Trophoblast cell (in vitro differentiated cells and primary cell): Measurements from ENCODE around the gene DHX35.

Source experiments
- DNase-seq, 2 donors: peaks; one replicate each; pipeline ENCODE4 v3.0.0-alpha.2; 2016
- H2AFZ ChIP-seq: 2 replicates; pipeline ENCODE4 v1.6.1; 2013; ENCODE audit warnings: low read length, moderate library complexity, mild to moderate bottlenecking; ENCODE audit not compliant: insufficient read depth, poor library complexity
- H2AK5ac ChIP-seq: 2 replicates; pipeline ENCODE4 v1.6.1; 2013; ENCODE audit warnings: mild to moderate bottlenecking, low read length
- H2BK120ac ChIP-seq: 2 replicates; pipeline ENCODE4 v1.6.1; 2013; ENCODE audit warnings: low read length, mild to moderate bottlenecking, moderate library complexity; ENCODE audit not compliant: insufficient read depth, poor library complexity
- H2BK12ac ChIP-seq: 2 replicates; pipeline ENCODE4 v1.6.1; 2013; ENCODE audit warnings: mild to moderate bottlenecking, low read length, moderate library complexity
- H2BK5ac ChIP-seq: 2 replicates; pipeline ENCODE4 v1.6.1; 2013; ENCODE audit warnings: low read length, low read depth, moderate library complexity, mild to moderate bottlenecking; ENCODE audit not compliant: poor library complexity
- H3K14ac ChIP-seq: 2 replicates; pipeline ENCODE4 v1.6.1; 2013; ENCODE audit warnings: mild to moderate bottlenecking, low read length
- H3K18ac ChIP-seq: 2 replicates; pipeline ENCODE4 v1.6.1; 2013; ENCODE audit warnings: mild to moderate bottlenecking, low read length
- H3K23ac ChIP-seq: 2 replicates; pipeline ENCODE4 v1.6.1; 2013; ENCODE audit warnings: low read length
- H3K27ac ChIP-seq: 2 replicates; pipeline ENCODE4 v1.5.1; 2013; ENCODE audit warnings: low read depth, mild to moderate bottlenecking, inconsistent platforms, low read length, moderate library complexity
- H3K27me3 ChIP-seq: 2 replicates; pipeline ENCODE4 v1.6.1; 2013; ENCODE audit warnings: inconsistent platforms, mild to moderate bottlenecking, low read length, moderate library complexity; ENCODE audit not compliant: insufficient read depth
- H3K36me3 ChIP-seq, 2 experiments: 1 replicate in 1 of 2; 2 replicates in 1 of 2; pipeline ENCODE4 v1.6.1; 2013; ENCODE audit warnings: low read length in 2 of 2, mild to moderate bottlenecking in 2 of 2, moderate library complexity in 1 of 2; ENCODE audit not compliant: insufficient read depth in 2 of 2, control insufficient read depth in 1 of 2
- H3K4ac ChIP-seq: 2 replicates; pipeline ENCODE4 v1.6.1; 2013; ENCODE audit warnings: low read depth, mild to moderate bottlenecking, low read length, moderate library complexity
- H3K4me1 ChIP-seq, 2 experiments: 1 replicate in 1 of 2; 2 replicates in 1 of 2; pipeline ENCODE4 v1.6.1; 2013; ENCODE audit warnings: low read length in 2 of 2, mild to moderate bottlenecking in 2 of 2, moderate library complexity in 1 of 2; ENCODE audit not compliant: insufficient read depth in 2 of 2, control insufficient read depth in 1 of 2
- H3K4me2 ChIP-seq: 2 replicates; pipeline ENCODE4 v1.6.1; 2013; ENCODE audit warnings: inconsistent platforms, mild to moderate bottlenecking, low read length, moderate library complexity
- H3K4me3 ChIP-seq: 2 replicates; pipeline ENCODE4 v1.5.1; 2013; ENCODE audit warnings: mild to moderate bottlenecking, low read depth, low read length, inconsistent platforms
- H3K79me1 ChIP-seq: one replicate; pipeline ENCODE4 v1.6.1; 2013; ENCODE audit warnings: low read length
- H3K79me2 ChIP-seq: 2 replicates; pipeline ENCODE4 v1.6.1; 2013; ENCODE audit warnings: low read length, mild to moderate bottlenecking; ENCODE audit not compliant: control insufficient read depth, insufficient read depth, poor library complexity
- H3K9ac ChIP-seq: 2 replicates; pipeline ENCODE4 v1.6.1; 2013; ENCODE audit warnings: mild to moderate bottlenecking, low read length
- H3K9me3 ChIP-seq: 2 replicates; pipeline ENCODE4 v1.6.1; 2013; ENCODE audit warnings: low read depth, mild to moderate bottlenecking, control low read depth, inconsistent platforms, low read length; ENCODE audit not compliant: insufficient read depth
- H4K12ac ChIP-seq: 2 replicates; pipeline ENCODE4 v1.6.1; 2013; ENCODE audit warnings: low read depth, mild to moderate bottlenecking, low read length, moderate library complexity
- H4K8ac ChIP-seq: 2 replicates; pipeline ENCODE4 v1.6.1; 2013; ENCODE audit warnings: low read depth, mild to moderate bottlenecking, low read length, moderate library complexity
- H4K91ac ChIP-seq: one replicate; pipeline ENCODE4 v1.6.1; 2013; ENCODE audit warnings: low read depth, mild to moderate bottlenecking, low read length, moderate library complexity
- WGBS: extraction: QIAGEN DNeasy Blood & Tissue Kit; methylation state at CpG from one replicate; pipeline ENCODE4 v1.1.7; 2013; ENCODE audit warnings: missing lambda C conversion rate; ENCODE audit not compliant: insufficient read length, insufficient coverage; ENCODE audit errors: extremely low coverage; 5-methylcytosine and 5-hydroxymethylcytosine counted together

DHX35 gene

DNA sequence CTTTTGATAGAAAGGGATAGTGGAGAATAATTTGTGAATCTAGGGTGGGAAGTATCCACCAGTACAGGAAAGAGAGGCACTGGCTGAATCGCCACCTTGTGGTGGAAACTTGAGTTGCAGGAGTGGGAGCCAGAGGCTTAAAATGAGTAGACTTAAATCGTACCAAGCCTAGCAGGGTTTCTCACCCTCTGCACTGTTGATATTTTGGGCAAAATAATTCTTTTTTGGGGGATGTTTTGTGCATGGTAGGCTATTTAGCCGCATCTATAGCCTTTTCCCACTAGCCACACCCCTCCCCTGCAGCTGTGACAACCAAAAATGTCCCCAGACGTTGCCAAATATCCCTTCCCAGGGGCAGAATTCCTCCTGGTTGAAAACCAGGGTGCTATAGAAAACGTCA lies 119.1 kb downstream of the DHX35 start:
- Histone ChIP-seq H2AFZ (no peak overlapping the region), H3K18ac (no peak overlapping the region), H2BK12ac (no peak overlapping the region), H2BK120ac (no peak overlapping the region), H3K4me1 (no peaks in the 10 kb centered on the region), H3K9ac (no peak overlapping the region), H3K9me3 (no peaks in the 10 kb centered on the region), H4K12ac (no peak overlapping the region), H3K79me2 (no peaks in the 10 kb centered on the region), H4K91ac (no peak overlapping the region), H3K36me3 (no peaks in the 10 kb centered on the region), H2AK5ac (no peak overlapping the region), H3K27me3 (no peaks in the 10 kb centered on the region), H4K8ac (no peak overlapping the region), H3K79me1 (no peaks in the 10 kb centered on the region), H3K14ac (no peak overlapping the region), H3K27ac (no peak overlapping the region), H2BK5ac (no peak overlapping the region), H3K4ac (no peak overlapping the region), H3K23ac (no peak overlapping the region), H3K4me2 (no peak overlapping the region), H3K4me3 (no peak overlapping the region)
- no CpG with 5 or more reads among the region's 5 CpGs for WGBS
- DNase-seq = peak; percentile 63 to 92

- Histone ChIP-seq H4K91ac (no peak overlapping the region), H2AFZ (no peak overlapping the region), H3K27me3 (no peaks in the 10 kb centered on the region), H3K79me2 (no peaks in the 10 kb centered on the region), H2AK5ac (no peak overlapping the region), H3K23ac (no peak overlapping the region), H3K4me3 (no peak overlapping the region), H2BK12ac (no peak overlapping the region), H4K8ac (no peak overlapping the region), H3K18ac (no peak overlapping the region), H3K79me1 (no peaks in the 10 kb centered on the region), H2BK5ac (no peak overlapping the region), H3K4me2 (no peak overlapping the region), H3K9ac (no peak overlapping the region), H3K4ac (no peak overlapping the region), H3K36me3 (no peaks in the 10 kb centered on the region), H3K14ac (no peak overlapping the region), H4K12ac (no peak overlapping the region), H2BK120ac (no peak overlapping the region), H3K9me3 (no peaks in the 10 kb centered on the region), H3K27ac (no peak overlapping the region), H3K4me1 (no peaks in the 10 kb centered on the region)
- no peak for DNase-seq
- WGBS = no CpG with 5 or more reads among the region's 8 CpGs
Measured at GRCh38 chr20:39082622-39083398, 120.7 kb downstream of the DHX35 start.

DNA sequence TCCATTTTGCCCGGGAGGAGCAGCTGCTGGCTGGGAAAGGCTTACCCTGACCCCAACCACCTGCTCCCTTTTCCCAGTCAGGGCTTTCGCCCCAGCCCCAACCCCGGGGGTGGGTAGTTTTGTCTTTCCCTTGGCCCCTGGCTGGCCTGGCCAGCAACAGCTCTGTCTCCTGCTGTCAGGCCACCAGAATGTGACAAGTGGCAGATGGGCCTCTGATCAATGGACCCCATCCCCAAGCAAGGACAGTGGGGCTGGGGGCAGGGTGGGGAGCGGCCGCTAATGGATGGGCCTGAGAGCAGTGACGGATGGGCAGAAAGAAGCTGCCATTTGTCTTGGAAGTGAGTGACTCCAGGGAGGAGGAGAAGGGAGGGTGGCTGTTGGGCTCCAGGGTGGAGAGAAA lies 121.6 kb downstream of the DHX35 start:
- Histone ChIP-seq H3K4ac (no peak overlapping the region), H2BK120ac (no peak overlapping the region), H2AFZ (no peak overlapping the region), H4K8ac (no peak overlapping the region), H3K27me3 (no peaks in the 10 kb centered on the region), H3K36me3 (no peaks in the 10 kb centered on the region), H3K27ac (no peak overlapping the region), H2AK5ac (no peak overlapping the region), H3K4me1 (no peaks in the 10 kb centered on the region), H3K79me1 (no peaks in the 10 kb centered on the region), H2BK12ac (no peak overlapping the region), H3K9me3 (no peaks in the 10 kb centered on the region), H4K12ac (no peak overlapping the region), H3K14ac (no peak overlapping the region), H3K4me3 (no peak overlapping the region), H3K18ac (no peak overlapping the region), H3K9ac (no peak overlapping the region), H3K79me2 (no peaks in the 10 kb centered on the region), H3K23ac (no peak overlapping the region), H4K91ac (no peak overlapping the region), H3K4me2 (no peak overlapping the region), H2BK5ac (no peak overlapping the region)
- no CpG with 5 or more reads among the region's 6 CpGs for WGBS
- DNase-seq = no peak

DNA sequence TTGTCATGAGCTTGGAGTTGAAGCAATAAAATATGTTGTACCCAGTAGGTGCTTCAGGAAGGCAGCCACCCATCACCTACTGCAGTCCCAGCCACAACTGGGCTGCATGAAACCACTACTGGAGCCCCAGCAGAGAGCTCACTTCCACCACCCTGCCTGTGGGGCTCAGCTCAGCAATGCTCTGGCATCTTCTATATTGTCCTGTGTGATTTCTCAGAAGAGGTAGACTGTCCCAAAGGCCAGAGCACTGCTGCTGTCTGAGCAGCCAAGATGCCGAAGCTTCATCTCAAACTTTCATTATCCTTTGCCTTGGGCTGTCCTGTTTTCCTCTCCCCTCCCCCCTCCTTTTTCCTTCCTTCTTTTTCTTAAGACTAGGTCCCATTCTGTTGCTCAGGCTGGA lies 126.9 kb downstream of the DHX35 start:
- H3K4me2 ChIP-seq = no peak overlapping the region
- no CpG with 5 or more reads among the region's 1 CpG for WGBS
- no peaks in the 10 kb centered on the region for H3K79me1 ChIP-seq
- DNase-seq = no peak
- H2AFZ ChIP-seq = no peak overlapping the region
- H3K18ac ChIP-seq = no peak overlapping the region
- no peak overlapping the region for H3K23ac ChIP-seq
- no peak overlapping the region for H2BK5ac ChIP-seq
- no peak overlapping the region for H2BK120ac ChIP-seq
- H3K79me2 ChIP-seq = no peaks in the 10 kb centered on the region
- H3K9me3 ChIP-seq = no peaks in the 10 kb centered on the region
- H3K9ac ChIP-seq = no peak overlapping the region
- H4K91ac ChIP-seq = no peak overlapping the region
- no peak overlapping the region for H3K14ac ChIP-seq
- H4K8ac ChIP-seq = no peak overlapping the region
- no peak overlapping the region for H4K12ac ChIP-seq
- no peak overlapping the region for H3K27ac ChIP-seq
- H3K4ac ChIP-seq = no peak overlapping the region
- H3K4me3 ChIP-seq = no peak overlapping the region
- H2BK12ac ChIP-seq = no peak overlapping the region
- H3K4me1 ChIP-seq = no peaks in the 10 kb centered on the region
- H3K36me3 ChIP-seq = no peaks in the 10 kb centered on the region
- no peak overlapping the region for H2AK5ac ChIP-seq
- no peaks in the 10 kb centered on the region for H3K27me3 ChIP-seq
